Measurements from ENCODE around the gene DIPK1A. TPM values are rescaled to one million over a fixed set of nuclear protein-coding genes. Genes with fewer than 3 reads are reported as not detected.

Gene DIPK1A
- total RNA-seq, 2 donors from 2014 or later = 14.3 to 14.4 TPM

DNA sequence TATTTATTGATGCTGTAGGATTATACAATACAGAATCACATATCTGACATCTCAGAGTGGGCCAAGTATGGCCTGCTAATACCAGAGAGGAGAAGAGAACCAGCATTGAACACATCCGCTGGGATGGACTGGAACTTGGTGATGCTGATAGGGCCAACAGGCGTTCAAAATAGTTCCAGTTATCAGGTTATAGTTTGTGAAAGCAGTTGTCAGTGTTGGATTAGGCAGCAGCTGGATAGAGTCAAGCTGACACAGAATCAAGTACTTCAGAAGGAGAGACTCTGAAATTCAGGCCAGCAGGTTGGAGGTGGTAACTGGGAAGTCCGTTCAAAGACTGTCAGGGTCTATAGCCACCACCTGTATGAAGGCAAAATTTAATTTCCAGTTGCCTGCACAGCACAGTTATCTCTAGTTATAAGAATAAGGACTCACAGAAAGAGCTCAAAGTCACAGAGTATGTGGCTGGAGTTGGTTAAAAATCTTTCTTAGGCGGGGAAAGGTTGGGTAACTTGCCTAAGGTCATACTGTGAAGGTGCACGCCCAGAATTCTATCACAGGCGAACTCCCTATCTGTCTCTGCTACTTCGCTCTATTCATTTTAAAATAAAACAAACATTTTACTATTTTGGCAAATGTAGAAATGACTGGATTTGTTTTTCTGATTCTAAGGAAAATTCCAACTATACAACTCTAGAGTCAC is 9.9 kb upstream of the DIPK1A start:
- no peak for DNase-seq
- H3K27ac ChIP-seq = no peak overlapping the region
- no peaks in the 10 kb centered on the region for H3K9me3 ChIP-seq
- intact Hi-C loops (cut with DNase I) = no loop called here
- peak overlapping the region in 1 of 2 donors; percentile 14 for H3K9ac ChIP-seq (ENCODE audit: low read depth in 2 of 2, low read length in 2 of 2)
- TF ChIP-seq CTCF (IDR thresholded peaks at IDR 0.05) = no peak
- H3K4me3 ChIP-seq = no peak overlapping the region
- H3K36me3 ChIP-seq = no peaks in the 10 kb centered on the region
- no peaks in the 10 kb centered on the region for H3K27me3 ChIP-seq
- no peaks in the 10 kb centered on the region for H3K4me1 ChIP-seq

GRCh38 chr1:92969517-92969916 is 8.3 kb upstream of the DIPK1A start:
- no peak overlapping the region for H3K9ac ChIP-seq (ENCODE audit: low read depth in 2 of 2, low read length in 2 of 2)
- H3K4me3 ChIP-seq = no peak overlapping the region
- no peaks in the 10 kb centered on the region for H3K4me1 ChIP-seq
- TF ChIP-seq CTCF (IDR thresholded peaks at IDR 0.05) = no peak
- no peak for DNase-seq
- no peaks in the 10 kb centered on the region for H3K9me3 ChIP-seq
- intact Hi-C loops (cut with DNase I) = loop anchor here (2.0 kb wide), 1 partner anchor 25 kb away; no protein-coding TSS in a partner anchor
- no peak overlapping the region for H3K27ac ChIP-seq
- H3K36me3 ChIP-seq = no peaks in the 10 kb centered on the region
- H3K27me3 ChIP-seq = no peaks in the 10 kb centered on the region

DNA sequence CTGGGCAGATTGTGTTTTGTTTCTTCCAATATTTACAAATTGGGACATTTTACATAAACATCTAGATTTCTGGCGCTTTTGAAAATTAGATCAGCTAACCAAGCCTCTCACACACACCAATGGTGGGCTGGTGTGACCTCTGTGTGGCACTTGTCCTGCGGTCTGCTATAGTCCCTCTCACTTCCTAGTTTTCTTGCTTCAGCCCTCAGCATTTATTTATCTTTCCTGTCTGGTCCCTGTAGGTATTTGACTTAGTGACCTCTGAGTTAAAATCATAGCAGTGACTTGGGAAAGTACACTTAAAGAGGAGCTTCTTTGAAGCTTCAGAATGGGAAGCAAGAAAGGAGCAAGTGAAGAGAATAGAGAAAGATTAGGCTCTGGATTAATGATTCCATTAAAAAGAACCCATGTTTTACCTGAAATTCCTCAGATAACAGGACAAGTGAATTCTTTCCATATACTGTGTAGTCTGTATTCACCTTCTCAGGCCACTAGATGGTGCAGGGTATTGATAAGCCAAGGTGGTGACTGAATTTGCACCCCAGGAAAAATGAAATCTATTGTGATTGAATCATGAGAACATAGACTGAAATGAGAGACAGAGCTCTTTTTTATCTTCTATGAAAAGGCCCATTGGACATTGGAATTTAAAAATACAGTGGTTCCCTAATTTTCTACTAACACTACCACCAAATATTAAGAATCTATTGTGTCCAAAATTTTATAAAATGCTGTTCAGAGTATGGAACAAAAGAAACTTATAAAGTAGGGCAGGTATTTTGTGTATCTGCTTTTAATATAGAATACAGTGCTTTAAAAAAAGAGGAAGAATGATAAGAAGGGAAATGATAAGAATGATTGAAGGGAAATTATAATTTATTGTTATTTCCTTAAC is 7.1 kb upstream of the DIPK1A start:
- Histone ChIP-seq H3K36me3 (no peaks in the 10 kb centered on the region), H3K4me3 (no peak overlapping the region), H3K27me3 (no peaks in the 10 kb centered on the region), H3K27ac (no peak overlapping the region), H3K4me1 (no peaks in the 10 kb centered on the region), H3K9me3 (no peaks in the 10 kb centered on the region), H3K9ac (ENCODE audit: low read depth in 2 of 2, low read length in 2 of 2) (no peak overlapping the region)
- TF ChIP-seq CTCF (IDR thresholded peaks at IDR 0.05) = peak; percentile 51
- no peak for DNase-seq
- intact Hi-C loops (cut with DNase I) = loop anchor here (2.0 kb wide), 1 partner anchor 26 kb away; no protein-coding TSS in a partner anchor

- Histone ChIP-seq H3K36me3 (no peaks in the 10 kb centered on the region), H3K4me1 (no peaks in the 10 kb centered on the region), H3K9ac (ENCODE audit: low read depth in 2 of 2, low read length in 2 of 2) (no peak overlapping the region), H3K4me3 (no peak overlapping the region), H3K27me3 (no peaks in the 10 kb centered on the region), H3K9me3 (no peaks in the 10 kb centered on the region), H3K27ac (no peak overlapping the region)
- no peak for TF ChIP-seq CTCF (IDR thresholded peaks at IDR 0.05)
- intact Hi-C loops (cut with DNase I) = no loop called here
- no peak for DNase-seq
Measured at GRCh38 chr1:92964998-92965397, 3.7 kb upstream of the DIPK1A start.

DNA sequence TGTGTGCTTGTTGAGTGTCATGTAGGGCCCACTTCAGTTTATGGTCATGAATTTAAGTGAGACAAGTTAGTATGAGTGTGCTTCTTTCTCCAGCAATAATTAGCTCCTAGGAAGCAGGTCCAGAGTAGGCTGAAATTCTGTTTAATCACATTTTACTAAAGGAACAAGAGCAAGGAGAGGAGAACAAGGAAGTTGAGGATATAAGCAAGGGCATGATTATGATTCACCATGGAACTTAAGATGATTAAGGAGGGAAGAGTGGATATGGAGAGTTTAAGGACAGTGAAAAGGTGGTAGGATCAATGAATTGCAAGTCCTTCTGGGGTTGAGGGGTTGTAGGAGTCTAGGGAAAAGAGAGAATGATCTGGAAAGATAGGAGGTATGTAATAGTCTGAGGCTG is 3.1 kb upstream of the DIPK1A start:
- Histone ChIP-seq H3K9ac (ENCODE audit: low read depth in 2 of 2, low read length in 2 of 2) (no peak overlapping the region), H3K4me1 (no peaks in the 10 kb centered on the region), H3K36me3 (no peaks in the 10 kb centered on the region), H3K27ac (no peak overlapping the region), H3K4me3 (no peak overlapping the region), H3K27me3 (no peaks in the 10 kb centered on the region), H3K9me3 (no peaks in the 10 kb centered on the region)
- no peak for DNase-seq
- TF ChIP-seq CTCF (IDR thresholded peaks at IDR 0.05) = no peak
- intact Hi-C loops (cut with DNase I) = no loop called here

All from colonic mucosa (tissue), 4 donors.